Heart left ventricle (tissue), 16 donors: Measurements from ENCODE around the gene TXNDC11. TPM values are rescaled to one million over a fixed set of nuclear protein-coding genes. Genes with fewer than 3 reads are reported as not detected.

Source experiments
- ATAC-seq, 4 donors: fragments of 200-7000 bp; cut with Tn5 transposase; one replicate each; pipeline ENCODE4 v1.9.1; 2020 to 2022; ENCODE audit warnings: moderate library complexity in 4 of 4, mild to moderate bottlenecking in 3 of 4, moderate number of reproducible peaks in 1 of 4
- DNase-seq, 5 donors: peaks; one replicate each; pipeline ENCODE4 v3.0.0-alpha.2; 2020
- H3K27ac ChIP-seq, 12 donors: fragments of 200-600 bp; sonication (generic) in 4 of 12; one replicate each; pipeline versions ENCODE4 v1.5.0 to v1.8.0; 2016 to 2022; ENCODE audit warnings: mild to moderate bottlenecking in 2 of 12
- H3K27me3 ChIP-seq, 9 donors: fragments of 200-600 bp; sonication (generic) in 2 of 9; one replicate each; pipeline versions ENCODE4 v1.5.1 to v1.8.0; 2016 to 2022; ENCODE audit warnings: mild to moderate bottlenecking in 3 of 9
- H3K36me3 ChIP-seq, 9 donors: fragments of 200-600 bp; sonication (generic) in 2 of 9; one replicate each; pipeline versions ENCODE4 v1.5.0 to v1.8.0; 2018 to 2022; ENCODE audit warnings: mild to moderate bottlenecking in 2 of 9
- H3K4me1 ChIP-seq, 12 donors: fragments of 200-600 bp; sonication (generic) in 4 of 12; one replicate each; pipeline versions ENCODE4 v1.5.0 to v1.8.0; 2016 to 2022; ENCODE audit warnings: mild to moderate bottlenecking in 3 of 12
- H3K4me3 ChIP-seq, 12 donors: fragments of 200-600 bp; sonication (generic) in 4 of 12; one replicate each; pipeline versions ENCODE4 v1.5.0 to v1.8.0; 2017 to 2022; ENCODE audit warnings: mild to moderate bottlenecking in 9 of 12, moderate library complexity in 4 of 12
- H3K9me3 ChIP-seq, 12 donors: fragments of 200-600 bp; sonication (generic) in 4 of 12; one replicate each; pipeline versions ENCODE4 v1.5.0 to v1.8.0; 2016 to 2022; ENCODE audit warnings: mild to moderate bottlenecking in 1 of 12
- CTCF ChIP-seq, 12 donors: fragments of 200-600 bp; sonication (generic) in 4 of 12; IDR thresholded peaks; one replicate each; pipeline versions ENCODE4 v1.5.0 to v1.8.0; 2018 to 2022; ENCODE audit warnings: antibody characterized with exemption in 12 of 12, mild to moderate bottlenecking in 5 of 12
- POLR2A ChIP-seq, 2 donors: fragments of 450-650 bp; IDR thresholded peaks; one replicate each; pipeline ENCODE4 v1.6.1; 2017; ENCODE audit warnings: antibody characterized with exemption in 2 of 2, mild to moderate bottlenecking in 2 of 2, moderate library complexity in 2 of 2
- WGBS, 4 donors: extraction: QIAGEN DNeasy Blood & Tissue Kit in 2 of 4; methylation state at CpG; one replicate each; pipeline versions ENCODE4 v1.1.5 to v1.1.7; 2013 to 2018; 5-methylcytosine and 5-hydroxymethylcytosine counted together
- intact Hi-C, 10 donors: fragments of 100-400 bp; cut with DNase I; formaldehyde crosslinking; loops; one replicate each; pipeline versions ENCODE4 v1.11.1 to v1.14.2; 2022
- polyA plus RNA-seq, 2 donors: library from polyadenylated mRNA; stranded (reverse); fragments of 200-250 nt; gene quantifications; one replicate each; pipeline ENCODE4 v1.2.3, GENCODE V29; 2013
- total RNA-seq, 9 donors: library from RNA; depleted of rRNA in 2 of 9; stranded (reverse); fragments of >200 nt in 2 of 9; fragmentation: NEBNext Ultra II Directional in 3 of 9; extraction: Animal tissue kit (Norgen Biotek cat#: 25700) in 3 of 9; gene quantifications; one replicate each; pipeline versions ENCODE4 v1.1.0 to v1.2.4, GENCODE V29; 2016 to 2023
- donor health status: ischemic (EF 13 %, LVEDD 7.1; RV severe dilation, severe dysfunction).
- donor health status: healthy with polysubstance abuse.
- donor health status: DM: no; HTN: yes; CAD: no.
- donor health status: DM: no; HTN: no; CAD: no.
- donor health status: ischemic (EF 25% LVEDD 6.9; RV normal size, moderate dysfunction).
- donor health status: ischemic (EF 25% LVEDD 5.7; RV mildly dilated, moderate dysfunction).
- donor health status: healthy.
- donor health status: DM: yes; HTN: yes; CAD: no.
- donor health status: ischemic (EF 35%, LVEDD 5.7; RV mildly dilated, moderate dysfunction).
- donor health status: nonischemic (EF 11% LVEDD 7.7; RV severe dilation, severe dysfunction).
- donor health status: DM: yes; HTN: yes; CAD: no.
- donor health status: PGD.
- donor health status: ischemic (EF 29% LVEDD 5.4; RV normal size, mild dysfunction).
- donor health status: nonischemic (EF 23%, LVEDD 6.1; RV moderate dilation, normal function).

TXNDC11 gene
- total and polyA plus RNA-seq, 11 donors = 18.9 to 53.1 (median 25.9) TPM

GRCh38 chr16:11759997-11760396, 17.3 kb upstream of the TXNDC11 start:
- Histone ChIP-seq H3K4me3 (no peak overlapping the region), H3K27ac (no peak overlapping the region), H3K27me3 (no peaks in the 10 kb centered on the region), H3K36me3 (peaks cover 0 to 100% (median 98%) of the 10 kb centered on the region in 9 donors), H3K4me1 (peaks cover 0 to 10% (median 4%) of the 10 kb centered on the region in 12 donors), H3K9me3 (no peaks in the 10 kb centered on the region)
- intact Hi-C loops = loop anchor here in 1 of 10 donors (10.0 kb wide), 1 partner anchor 75 kb away; no protein-coding TSS in a partner anchor
- TF ChIP-seq POLR2A (IDR thresholded peaks at IDR 0.05) (no peak), CTCF (IDR thresholded peaks at IDR 0.05) (no peak)
- ATAC-seq = no peak
- WGBS, 4 donors = 95 to 98% (median 97%) methylated on average over 4 of the region's 4 CpGs
- DNase-seq = no peak

GRCh38 chr16:11759163-11759834, 16.6 kb upstream of the TXNDC11 start:
- Histone ChIP-seq H3K27me3 (no peaks in the 10 kb centered on the region), H3K9me3 (no peaks in the 10 kb centered on the region), H3K4me3 (no peak overlapping the region), H3K4me1 (peaks cover 0 to 10% (median 4%) of the 10 kb centered on the region in 12 donors), H3K27ac (no peak overlapping the region), H3K36me3 (peaks cover 0 to 100% (median 98%) of the 10 kb centered on the region in 9 donors)
- intact Hi-C loops = no loop called here
- TF ChIP-seq POLR2A (IDR thresholded peaks at IDR 0.05) = no peak
- TF ChIP-seq CTCF (IDR thresholded peaks at IDR 0.05) = no peak
- 90 to 94% (median 92%) methylated on average over 9 of the region's 9 CpGs for WGBS, 4 donors
- ATAC-seq (no peak), DNase-seq (no peak)

GRCh38 chr16:11757671-11758545, 15.3 kb upstream of the TXNDC11 start:
- ATAC-seq (no peak), DNase-seq (no peak)
- Histone ChIP-seq H3K36me3 (peaks cover 0 to 100% (median 98%) of the 10 kb centered on the region in 9 donors), H3K4me1 (peaks cover 0 to 10% (median 4%) of the 10 kb centered on the region in 12 donors), H3K27ac (no peak overlapping the region), H3K27me3 (no peaks in the 10 kb centered on the region), H3K9me3 (no peaks in the 10 kb centered on the region), H3K4me3 (no peak overlapping the region)
- 68 to 76% (median 72%) methylated on average over 10 of the region's 10 CpGs for WGBS, 4 donors
- TF ChIP-seq POLR2A (IDR thresholded peaks at IDR 0.05) (no peak), CTCF (IDR thresholded peaks at IDR 0.05) (no peak)
- intact Hi-C loops = no loop called here

GRCh38 chr16:11756248-11756647, 13.6 kb upstream of the TXNDC11 start:
- H3K36me3 ChIP-seq = peaks cover 0 to 100% (median 98%) of the 10 kb centered on the region in 9 donors
- H3K27ac ChIP-seq = no peak overlapping the region
- peaks cover 0 to 10% (median 4%) of the 10 kb centered on the region in 12 donors for H3K4me1 ChIP-seq
- H3K4me3 ChIP-seq = no peak overlapping the region
- ATAC-seq (no peak), DNase-seq (no peak)
- no peak for TF ChIP-seq POLR2A (IDR thresholded peaks at IDR 0.05)
- TF ChIP-seq CTCF (IDR thresholded peaks at IDR 0.05) = no peak
- H3K27me3 ChIP-seq = no peaks in the 10 kb centered on the region
- WGBS, 4 donors = 93 to 96% (median 96%) methylated on average over 3 of the region's 3 CpGs
- no peaks in the 10 kb centered on the region for H3K9me3 ChIP-seq
- intact Hi-C loops = no loop called here
